Measurements from ENCODE around the gene IL1R2.
A peak's percentile ranks its signal among the peaks of the same experiment; 100 is the strongest.

The IL1R2 gene

DNA sequence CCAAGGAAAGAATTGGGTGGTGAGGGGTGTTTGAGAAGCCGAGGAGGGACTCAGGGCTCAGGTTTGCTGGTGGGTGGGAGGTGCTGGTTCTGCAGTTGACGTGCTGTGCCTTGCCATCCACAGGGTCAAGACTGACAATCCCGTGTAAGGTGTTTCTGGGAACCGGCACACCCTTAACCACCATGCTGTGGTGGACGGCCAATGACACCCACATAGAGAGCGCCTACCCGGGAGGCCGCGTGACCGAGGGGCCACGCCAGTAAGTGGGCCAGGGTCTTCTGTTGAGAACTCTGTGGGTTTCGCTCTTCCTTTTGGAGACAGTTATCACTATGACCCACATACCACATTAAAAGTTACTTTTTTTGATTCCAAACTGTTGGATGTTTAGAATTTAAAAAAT is 32.6 kb downstream of the IL1R2 start:
- DNase-seq = no peak

DNA sequence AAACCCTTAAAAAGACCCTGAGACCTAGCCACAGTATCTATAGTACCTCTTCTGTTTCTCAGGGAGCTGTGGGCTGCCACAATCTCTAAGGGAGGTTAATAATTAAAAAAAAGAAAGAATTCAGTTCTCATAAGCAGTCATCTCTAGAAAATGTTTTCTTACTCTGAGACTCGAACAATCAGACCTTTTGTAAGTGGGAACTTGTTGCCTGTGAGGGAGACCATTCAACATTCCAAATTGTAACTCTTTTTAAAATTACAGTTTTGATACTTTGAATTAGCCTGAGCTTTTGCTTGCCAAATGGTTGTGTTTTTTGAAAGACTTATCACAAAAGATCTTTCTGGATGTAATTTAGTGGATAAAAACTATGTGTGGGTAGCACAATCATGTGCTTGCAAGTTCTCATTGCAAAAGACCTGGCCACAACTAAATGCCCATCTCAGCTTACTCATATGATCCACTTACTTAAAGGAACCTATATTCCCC is 33.3 kb downstream of the IL1R2 start:
- no peak for DNase-seq

DNA sequence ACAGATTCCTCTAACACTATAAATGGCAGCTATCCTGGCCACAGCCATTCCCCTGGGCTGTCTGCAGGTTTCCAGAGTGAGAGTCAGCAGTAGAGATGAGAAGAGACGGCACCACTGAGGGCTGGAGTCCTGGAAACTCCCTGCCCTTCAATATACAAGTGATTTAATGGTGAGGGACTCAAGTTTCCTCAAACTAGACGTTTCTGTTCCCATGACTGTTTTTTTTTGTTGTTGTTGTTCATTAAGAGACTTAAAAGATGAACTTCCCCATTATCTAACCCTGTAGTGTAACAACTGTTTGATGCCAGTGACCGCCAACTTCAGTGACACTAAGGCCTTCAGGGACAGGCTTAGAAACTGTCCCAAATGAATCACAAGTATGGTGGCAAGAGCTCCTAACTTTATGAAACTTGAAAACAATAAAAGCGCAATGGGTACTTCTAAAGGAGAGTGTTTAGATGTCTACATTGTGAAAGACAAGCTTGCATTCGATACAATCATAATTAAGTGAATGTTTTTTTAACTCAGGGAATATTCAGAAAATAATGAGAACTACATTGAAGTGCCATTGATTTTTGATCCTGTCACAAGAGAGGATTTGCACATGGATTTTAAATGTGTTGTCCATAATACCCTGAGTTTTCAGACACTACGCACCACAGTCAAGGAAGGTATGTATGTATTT is 34.0 kb downstream of the IL1R2 start:
- DNase-seq = no peak

DNA sequence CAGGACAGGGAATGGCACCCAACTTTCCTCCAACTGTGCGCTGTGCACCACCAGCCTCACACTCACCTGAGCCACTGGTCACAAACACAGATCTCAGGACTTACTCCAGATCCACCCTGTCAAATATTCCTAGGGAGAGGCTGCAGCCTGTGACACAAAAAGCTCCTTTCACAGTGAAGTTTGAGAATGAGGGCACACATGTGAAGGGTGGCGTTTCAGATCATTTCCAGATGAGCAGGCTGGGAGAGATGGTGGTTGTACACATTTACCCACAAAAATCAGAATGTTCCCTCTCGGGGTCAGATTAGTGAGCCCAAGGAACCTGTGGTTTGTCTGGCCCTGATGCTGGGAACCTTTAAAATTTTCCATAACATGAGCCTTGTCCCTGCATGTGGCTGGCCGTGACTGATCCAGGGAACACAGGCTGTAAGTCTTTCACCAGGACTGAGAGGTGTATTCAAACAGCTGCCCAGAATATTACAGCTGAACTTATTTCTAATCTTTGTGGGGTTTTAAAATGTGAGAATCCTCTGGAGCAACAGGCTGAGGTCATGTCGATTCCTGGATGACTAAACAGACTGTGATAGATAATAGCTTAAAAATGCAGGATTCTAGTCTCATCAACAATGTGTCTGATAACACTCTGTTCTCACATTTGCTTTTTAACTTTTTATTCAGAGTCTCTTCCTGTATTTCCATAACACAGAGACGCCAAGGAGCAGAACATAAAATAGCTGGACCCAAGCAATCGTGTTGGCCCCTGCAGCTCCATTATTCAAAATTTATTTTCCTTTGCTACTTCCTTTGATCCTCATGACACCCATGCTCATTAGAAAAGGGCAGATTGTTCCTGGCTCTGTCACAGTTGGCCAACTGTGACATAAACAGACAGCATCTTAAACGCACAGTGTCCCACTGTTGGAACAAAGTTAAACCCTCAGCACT is 35.5 kb downstream of the IL1R2 start:
- no peak for DNase-seq

DNA sequence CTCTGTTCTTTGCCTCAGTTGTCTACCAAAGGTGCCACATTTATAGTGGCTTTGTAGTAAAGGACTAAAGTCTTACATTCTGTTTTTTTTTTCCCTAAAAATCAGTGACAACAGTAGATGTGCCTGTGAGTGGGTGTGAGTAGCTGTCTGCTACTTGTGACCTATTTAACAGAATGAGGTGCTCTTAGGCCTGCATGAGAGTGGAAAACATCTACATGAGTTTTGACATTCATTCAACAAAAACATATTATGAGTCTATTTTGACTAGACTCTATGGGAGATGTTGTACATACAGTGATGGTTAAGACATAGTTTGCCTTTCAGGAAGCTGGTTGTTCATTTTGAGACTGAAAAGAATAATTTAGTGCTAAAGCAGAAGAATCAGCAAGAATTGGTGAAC is 36.7 kb downstream of the IL1R2 start:
- no peak for DNase-seq

DNA sequence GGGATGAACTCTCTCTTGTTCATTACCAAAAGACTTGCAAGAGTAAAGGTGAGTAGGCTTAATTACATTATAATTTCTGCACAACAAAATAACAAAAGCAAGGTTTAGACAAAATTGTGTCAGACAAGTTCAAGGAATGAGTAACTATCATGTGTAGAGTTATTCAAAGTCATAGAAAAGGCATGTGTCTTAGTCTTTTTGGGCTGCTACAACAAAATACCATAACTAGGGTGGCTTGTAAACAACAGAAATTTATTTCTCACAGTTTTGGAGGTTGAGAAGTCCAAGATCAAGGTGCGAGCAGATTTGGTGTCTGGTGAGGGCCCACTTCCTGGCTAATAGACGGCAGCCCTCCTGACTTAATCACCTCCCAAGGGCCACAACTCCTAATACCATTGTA is 37.6 kb downstream of the IL1R2 start:
- DNase-seq = no peak

DNA sequence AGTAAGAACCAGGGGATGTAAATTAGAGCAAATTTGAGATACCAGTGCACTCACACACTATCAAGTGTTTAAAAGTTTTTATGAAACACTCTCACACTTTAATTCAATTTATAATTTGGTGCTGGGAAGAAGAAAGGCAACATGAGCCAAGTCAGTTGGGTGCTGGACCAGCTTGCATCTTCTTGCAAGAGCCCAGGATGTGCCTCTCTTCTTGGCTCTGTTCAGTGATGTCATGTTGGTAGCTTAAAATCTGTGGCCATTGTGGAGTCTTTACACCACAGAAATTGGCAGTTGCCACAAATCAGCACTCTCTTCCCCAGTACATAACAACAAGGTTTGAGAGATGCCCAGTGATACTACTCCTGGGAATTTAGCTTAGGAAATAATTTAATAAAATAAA is 38.2 kb downstream of the IL1R2 start:
- DNase-seq = no peak

DNA sequence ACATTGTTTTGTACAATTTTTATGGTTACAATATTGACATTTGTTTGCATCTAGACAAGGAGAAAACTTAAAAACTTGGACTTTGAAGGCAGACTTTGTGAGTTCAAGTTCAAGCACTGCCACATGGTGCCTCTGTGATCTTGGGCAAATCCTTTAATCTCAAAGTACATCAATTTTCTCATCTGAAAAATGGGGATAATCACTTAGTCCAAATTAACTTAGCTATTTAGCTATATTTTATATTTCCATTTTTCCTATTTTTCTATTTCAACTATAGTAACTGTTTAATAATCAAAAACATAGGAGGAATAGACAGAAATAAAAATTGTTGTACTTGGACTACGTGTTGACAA is 38.7 kb downstream of the IL1R2 start:
- DNase-seq = no peak

DNA sequence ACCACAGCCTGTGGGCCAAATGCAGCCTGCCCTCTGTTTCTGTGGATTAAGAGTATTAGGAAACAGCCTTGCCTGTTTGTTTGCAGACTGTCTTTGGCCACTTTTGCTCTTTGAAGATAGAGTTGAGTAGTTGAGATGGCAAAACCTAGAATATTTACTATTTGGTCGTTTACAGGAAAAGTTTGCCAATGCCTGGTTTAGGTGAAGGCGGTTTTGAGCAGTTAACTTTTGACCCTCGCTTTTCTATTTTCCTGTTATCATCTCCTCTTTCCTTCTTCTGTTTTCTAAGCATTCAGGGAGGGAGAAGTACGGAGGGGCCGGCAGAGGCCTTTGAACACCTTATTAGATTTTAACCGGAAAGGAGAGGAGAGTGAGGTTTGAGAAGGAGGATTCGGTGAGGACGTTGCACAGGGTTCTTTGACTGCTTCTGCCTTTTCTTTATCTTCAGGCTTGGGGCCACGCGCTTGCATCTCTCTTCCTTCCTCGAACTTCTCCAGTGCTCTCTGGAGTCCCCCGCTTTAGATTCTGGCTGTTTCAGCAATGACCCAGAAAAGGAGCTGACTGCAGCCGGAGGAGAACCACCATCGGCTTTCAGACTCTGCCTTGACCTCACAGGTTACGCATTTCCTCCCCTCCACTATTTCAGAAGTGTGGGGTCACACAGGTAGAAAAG is 39.2 kb downstream of the IL1R2 start:
- no peak for DNase-seq

DNA sequence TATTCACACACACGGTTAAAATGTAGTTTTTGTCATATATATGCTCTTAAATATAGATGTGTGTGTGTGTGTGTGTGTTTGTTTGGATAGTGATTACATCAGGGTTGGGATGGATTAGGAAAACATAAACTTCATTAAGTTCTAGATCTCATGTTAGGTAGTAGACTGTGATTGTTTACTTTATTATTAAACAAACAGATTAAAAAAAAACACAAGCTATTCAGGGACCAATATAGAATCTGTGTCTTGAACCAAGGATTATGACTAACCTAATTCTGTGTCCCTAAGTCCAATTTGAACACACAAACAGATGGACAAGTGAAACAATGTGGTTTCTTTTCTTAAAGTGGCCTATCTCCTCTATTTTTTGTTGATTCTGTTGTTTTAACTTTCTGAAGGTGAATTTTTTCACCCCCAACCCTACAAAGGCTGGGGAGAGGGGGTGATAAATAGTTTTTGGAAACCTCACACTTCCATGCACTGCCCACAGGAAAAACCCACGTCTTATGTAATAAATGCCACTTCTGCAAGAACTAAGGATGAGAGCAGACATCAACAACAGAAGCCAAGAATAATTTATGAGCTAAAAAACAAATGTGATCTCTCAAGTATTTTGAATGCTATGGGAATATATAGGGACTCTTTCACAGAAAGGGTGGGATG is 40.7 kb downstream of the IL1R2 start:
- DNase-seq = no peak

DNA sequence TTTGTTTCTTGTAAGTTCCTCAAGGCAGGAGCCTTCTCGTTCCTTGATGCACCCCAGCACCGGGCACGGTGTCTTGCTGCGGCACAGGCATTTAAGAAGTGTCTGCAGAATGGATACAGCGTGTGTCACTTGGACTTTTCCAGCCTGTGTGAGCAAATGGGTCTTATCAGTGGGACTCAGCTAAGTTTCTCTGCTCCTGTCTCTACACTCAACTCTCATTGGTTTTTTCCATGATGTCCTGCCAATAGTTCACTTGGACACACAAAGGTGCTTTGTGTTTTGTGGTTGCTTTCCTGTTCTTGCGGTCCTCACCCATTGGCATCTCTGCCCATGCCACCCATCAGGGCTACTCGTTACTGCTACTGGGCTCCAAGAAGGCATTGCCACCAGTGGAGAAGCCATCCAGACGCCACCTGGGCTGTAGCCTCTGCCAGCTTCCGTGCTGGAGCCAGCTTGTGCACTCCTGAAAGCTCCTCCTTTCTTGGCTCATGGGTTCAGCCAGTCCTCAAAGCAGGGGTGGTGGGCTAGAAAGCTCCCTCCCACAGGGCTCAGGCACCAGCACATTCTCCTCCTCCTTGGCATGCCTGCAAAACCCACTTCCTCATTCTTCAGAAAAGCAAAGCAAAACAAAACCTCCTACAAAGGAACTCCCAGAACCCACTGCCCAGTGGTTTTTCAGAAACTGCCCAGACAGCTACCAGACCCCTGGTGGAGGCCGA is 41.4 kb downstream of the IL1R2 start:
- peak; percentile 79 for DNase-seq

DNA sequence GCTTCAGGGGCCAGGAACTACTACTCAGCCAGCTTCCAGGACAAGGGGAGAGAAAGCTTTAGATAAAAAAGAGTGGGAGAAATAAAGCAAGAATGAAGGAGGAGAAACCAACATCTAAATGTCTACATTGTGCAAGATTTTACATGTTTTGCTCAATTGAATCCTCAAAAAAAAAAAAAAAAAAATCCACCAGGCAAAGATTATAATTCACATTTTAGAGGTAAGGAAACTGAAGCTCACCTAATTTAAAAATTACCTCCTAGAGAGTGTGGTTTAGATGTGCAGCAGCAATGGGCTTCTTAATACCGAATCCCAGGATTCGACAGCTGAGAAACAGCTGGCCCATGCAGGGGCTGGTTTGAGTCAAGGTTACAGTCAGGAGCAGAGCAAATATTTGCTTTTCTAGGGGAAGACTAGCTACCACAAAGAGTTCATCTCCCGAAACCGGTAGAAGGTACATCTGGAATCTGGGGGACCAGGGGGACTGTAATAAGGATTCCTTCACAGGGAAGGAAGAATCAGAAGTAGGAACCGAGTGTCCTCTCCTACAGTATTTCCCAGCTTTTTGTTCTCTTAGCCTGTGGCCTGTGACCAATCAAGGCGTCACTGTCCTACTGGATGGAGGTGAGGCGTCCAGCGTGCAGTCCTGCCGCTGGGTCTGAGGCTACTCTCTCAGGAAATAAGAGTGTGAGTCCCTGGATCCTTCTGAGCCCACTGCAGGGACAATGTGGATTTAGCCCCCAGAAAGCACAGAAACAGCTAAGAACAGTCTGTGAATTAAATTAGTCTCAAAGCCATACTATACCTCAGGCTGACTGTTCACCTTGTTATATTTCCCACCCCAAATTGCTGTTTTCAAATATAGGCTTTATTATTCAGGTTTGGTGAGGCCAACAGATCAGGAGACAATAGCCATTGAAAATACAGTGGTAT is 42.3 kb downstream of the IL1R2 start:
- no peak for DNase-seq

DNA sequence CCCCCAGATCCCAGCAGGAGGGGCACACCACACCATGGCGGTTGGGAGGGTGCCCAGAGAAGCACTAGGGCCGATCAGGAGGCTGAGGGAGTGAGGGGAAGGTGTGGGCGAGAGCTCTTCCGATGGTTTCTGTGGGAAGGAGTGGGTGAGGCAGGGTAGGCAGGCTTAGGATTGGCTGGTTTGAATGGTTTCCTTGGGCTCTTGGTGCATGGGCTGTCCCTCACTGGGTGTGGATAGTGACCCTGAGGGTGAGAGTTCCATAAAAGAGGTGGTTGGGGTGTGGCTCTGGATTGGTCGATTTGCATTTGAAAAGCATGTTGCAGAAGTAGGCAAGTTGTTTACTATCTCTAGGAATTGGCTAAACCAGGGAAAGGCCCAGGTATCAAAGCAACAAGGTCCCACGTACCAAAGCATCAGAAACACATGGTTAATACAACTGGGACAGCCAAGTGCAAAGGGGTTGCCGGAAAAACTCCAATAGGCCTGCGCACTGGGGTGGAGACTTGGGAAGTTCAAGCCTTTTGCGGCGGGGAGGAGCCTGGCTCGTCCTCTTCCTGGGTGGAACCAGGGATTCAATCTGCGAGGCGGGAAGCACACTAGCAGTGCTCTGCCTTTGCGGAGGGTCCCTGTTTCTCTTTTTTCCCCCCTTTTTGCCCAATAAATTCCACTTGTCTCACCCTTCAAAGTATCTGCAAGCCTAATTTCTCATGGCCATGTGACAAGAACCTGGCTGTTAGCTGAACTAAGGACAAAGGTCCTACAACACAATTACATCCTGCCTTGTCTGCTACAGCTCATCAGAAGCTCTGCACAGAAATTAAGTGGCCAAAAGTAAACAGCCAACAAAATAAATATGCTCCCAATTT is 43.2 kb downstream of the IL1R2 start:
- DNase-seq = no peak

DNA sequence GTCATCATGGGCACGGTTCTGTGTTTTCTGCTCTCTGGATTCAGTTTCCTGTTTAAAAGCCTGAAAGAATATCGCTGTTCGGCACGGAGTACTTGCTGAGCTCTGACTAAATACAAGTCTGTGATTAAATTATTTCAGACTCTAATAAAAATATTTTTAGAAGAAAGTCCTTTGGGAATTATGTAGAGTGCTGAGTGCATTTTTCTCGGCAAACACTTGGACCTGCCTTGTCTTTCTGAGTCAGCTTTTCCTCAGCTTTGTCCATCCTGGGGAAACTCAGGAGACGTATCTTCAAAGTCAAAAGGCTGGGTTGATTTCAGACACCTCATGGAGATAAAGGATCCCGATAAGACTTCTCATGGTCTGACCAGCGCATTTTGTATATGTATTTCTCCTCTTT is 45.9 kb downstream of the IL1R2 start:
- no peak for DNase-seq

DNA sequence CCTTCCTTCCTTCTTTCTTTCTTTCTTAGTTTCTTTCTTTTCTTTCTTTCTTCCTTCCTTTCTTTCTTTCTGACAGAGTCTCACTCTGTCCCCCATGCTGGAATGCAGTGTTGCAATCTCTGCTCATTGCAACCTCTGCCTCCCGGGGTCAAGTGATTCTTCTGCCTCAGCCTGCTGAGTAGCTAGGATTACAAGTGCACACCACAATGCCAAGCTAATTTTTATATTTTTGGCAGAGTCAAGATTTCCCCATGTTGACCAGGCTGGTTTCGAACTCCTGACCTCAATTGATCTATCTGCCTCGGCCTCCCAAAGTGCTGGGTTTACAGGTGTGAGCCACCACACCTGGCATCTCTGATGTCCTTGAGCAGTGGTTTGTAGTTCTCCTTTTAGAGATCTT is 48.5 kb downstream of the IL1R2 start:
- no peak for DNase-seq

DNA sequence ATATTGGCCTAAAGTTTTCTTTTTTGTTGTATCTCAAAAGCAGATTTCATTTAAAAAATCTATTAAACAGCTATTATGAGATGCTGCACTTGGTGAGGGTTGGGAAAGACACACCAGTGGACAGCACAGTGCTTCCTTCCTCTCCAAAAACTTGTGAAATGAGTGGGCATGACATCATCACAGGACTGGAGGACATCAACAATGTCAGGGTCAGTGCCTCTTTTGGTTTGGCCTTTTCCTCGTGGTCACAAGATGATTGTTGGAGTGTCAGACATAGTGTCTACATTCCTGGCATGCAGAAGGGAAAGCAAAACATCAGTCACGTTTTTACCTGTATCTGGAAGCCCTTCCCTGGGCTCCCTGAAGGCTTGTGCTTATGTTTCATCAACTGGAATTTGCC is 49.6 kb downstream of the IL1R2 start:
- no peak for DNase-seq

DNA sequence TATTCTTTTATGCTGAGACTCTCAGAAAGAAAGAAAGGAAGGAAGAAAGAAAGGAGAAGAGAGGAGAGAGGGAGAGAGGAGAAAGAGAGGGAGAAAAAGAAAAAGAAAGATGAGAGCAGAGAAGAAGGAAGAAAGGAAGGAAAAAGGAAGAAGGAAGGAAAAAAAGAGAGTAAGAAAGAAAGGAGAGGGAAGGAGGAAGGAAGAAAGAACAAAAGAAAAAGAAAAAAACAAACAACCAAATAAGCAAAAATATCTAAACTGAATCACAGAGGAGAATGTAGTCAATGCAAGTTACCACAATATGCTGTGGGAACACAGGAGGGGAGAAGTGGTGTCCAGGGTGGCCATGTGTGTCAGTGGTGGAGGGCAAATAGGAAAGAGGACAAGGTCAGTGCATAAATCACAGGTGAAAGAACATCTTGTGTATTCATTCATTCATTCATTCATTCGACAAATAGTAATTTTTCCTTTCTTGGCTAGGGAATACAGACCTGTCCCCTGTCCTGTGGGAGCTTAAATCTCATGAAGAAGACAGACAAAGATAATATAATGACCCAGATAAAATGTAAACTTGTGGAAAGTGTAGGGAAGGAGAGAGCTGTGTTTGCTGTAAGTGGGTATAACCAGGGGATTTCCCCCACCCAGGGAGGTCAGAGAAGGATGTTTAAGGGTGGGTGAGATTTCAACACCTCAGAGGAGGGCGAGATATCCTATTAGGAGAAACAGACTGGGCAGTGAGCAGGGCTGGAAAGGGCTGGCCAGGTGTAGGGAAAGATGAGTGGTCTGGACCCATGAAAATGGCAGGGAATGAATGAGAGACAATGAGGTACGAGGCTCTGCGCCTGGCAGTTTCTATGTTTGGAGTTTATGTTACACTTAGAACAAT is 50.7 kb downstream of the IL1R2 start:
- DNase-seq = no peak

DNA sequence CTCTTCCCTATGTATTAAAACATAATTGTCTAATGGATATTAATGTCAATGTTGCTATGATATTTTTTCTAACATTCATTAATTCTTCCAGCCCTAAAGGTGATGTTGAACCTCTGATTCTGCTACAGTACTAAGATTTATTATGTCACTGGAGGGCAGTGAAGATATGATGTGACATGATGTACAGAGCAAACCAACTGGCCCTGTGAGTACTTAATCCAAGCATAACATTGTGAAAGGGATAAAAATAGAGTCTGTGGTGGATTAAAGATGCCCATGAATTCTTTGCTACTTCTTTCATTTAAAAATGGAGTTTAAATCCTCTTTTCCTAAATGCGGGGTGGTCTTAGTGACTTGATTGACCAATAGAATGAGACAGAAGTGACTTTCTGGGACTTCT is 51.8 kb downstream of the IL1R2 start:
- no peak for DNase-seq

DNA sequence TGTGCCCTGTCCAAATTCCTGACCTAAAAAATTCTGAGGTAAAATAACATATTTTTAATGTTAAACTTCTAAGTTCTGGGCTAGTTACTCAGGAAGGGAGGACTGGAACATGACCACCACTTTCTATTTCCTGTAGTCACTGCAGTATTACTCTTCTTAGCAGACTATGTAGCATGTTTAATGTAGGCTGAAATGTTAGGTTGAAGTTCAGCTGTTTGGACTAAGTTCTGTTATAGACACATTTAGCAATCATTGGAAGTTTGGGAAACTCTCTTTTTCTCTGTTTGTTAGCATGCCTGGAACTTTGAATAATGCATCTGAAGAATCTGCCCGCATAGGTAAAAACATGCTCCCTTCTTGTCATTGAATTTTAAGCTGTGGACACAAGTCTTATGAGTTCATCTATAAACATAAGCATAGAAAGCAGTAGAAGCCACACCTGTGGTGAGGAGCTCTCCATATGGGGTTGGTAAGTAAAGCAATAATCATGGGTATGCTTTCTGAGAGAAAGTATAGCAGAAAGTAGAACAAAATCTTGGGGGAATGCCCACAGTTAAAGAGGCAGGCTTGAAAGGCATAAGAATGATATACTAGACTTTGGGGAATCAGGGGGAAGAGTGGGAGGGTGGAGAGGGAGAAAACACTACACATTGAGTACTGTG is 52.6 kb downstream of the IL1R2 start:
- no peak for DNase-seq

All from KG1 (cell line).